SK-N-SH (cell line): ENCODE data around the gene FAM184A. TPM values are rescaled to one million over a fixed set of nuclear protein-coding genes. Genes with fewer than 3 reads are reported as not detected.

Experiments used
- CTCF ChIA-PET: fragments of 300-600, 350-600 bp; formaldehyde crosslinking; extraction: SDS; loops from one replicate; lab custom pipeline; 2021; lab: Yijun Ruan, JAX
- POLR2A ChIA-PET: fragments of 350-600 bp; sonication (Branson Sonifier 250); formaldehyde crosslinking; extraction: SDS; loops from one replicate; lab custom pipeline; 2020; ENCODE audit warnings: antibody characterized with exemption, inconsistent platforms; lab: Yijun Ruan, JAX
- DNase-seq: peaks from one replicate; pipeline ENCODE4 v3.0.0; 2012
- H2AFZ ChIP-seq: fragments of 200-600 bp; sonication (generic); 2 replicates; pipeline ENCODE4 v1.8.1; 2016; ENCODE audit warnings: antibody characterized with exemption, mild to moderate bottlenecking, low read depth
- H3F3A ChIP-seq: fragments of 200-600 bp; sonication (generic); replicated peaks from 2 replicates; pipeline ENCODE3; 2016; ENCODE audit warnings: antibody characterized with exemption, mild to moderate bottlenecking; ENCODE audit not compliant: insufficient read depth
- H3K27ac ChIP-seq, 2 experiments: fragments of 200-500 bp in 1 of 2; fragments of 200-600 bp in 1 of 2; sonication (Bioruptor generic) in 1 of 2; sonication (generic), shearing (Covaris generic) in 1 of 2; 2 replicates each; pipeline versions ENCODE4 v1.5.1 to v1.6.1; 2014 to 2016; ENCODE audit warnings: low read depth in 2 of 2, inconsistent platforms in 1 of 2, low read length in 1 of 2, mild to moderate bottlenecking in 1 of 2, mixed read lengths in 1 of 2
- H3K27me3 ChIP-seq: fragments of 200-600 bp; sonication (generic), shearing (Covaris generic); 2 replicates; pipeline ENCODE4 v1.6.1; 2016; ENCODE audit warnings: mixed run types; ENCODE audit not compliant: insufficient read depth
- H3K36me3 ChIP-seq, 2 experiments: fragments of 200-500 bp in 1 of 2; fragments of 200-600 bp in 1 of 2; sonication (Bioruptor generic) in 1 of 2; sonication (generic) in 1 of 2; replicated peaks in 1 of 2; 2 replicates each; pipeline versions ENCODE3 to v1.5.1; 2014 to 2016; ENCODE audit warnings: low read length in 1 of 2, mild to moderate bottlenecking in 1 of 2; ENCODE audit not compliant: insufficient read depth in 2 of 2, control insufficient read depth in 1 of 2
- H3K4me1 ChIP-seq, 2 experiments: fragments of 200-500 bp in 1 of 2; fragments of 200-600 bp in 1 of 2; sonication (Bioruptor generic) in 1 of 2; sonication (generic), shearing (Covaris generic) in 1 of 2; 2 replicates each; pipeline versions ENCODE4 v1.5.1 to v1.6.1; 2014 to 2016; ENCODE audit warnings: low read depth in 1 of 2, low read length in 1 of 2, mixed run types in 1 of 2; ENCODE audit not compliant: insufficient read depth in 2 of 2, control insufficient read depth in 1 of 2
- H3K4me2 ChIP-seq: fragments of 200-600 bp; sonication (generic), shearing (Covaris generic); 2 replicates; pipeline ENCODE4 v1.6.1; 2017; ENCODE audit warnings: mixed run types
- H3K4me3 ChIP-seq, 2 experiments: fragments of 200-500 bp in 1 of 2; fragments of 200-600 bp in 1 of 2; sonication (Bioruptor generic) in 1 of 2; sonication (generic), shearing (Covaris generic) in 1 of 2; 2 replicates each; pipeline versions ENCODE4 v1.5.1 to v1.8.1; 2014 to 2016; ENCODE audit warnings: low read depth in 2 of 2, inconsistent platforms in 1 of 2, low read length in 1 of 2, mild to moderate bottlenecking in 1 of 2, mixed read lengths in 1 of 2, moderate library complexity in 1 of 2
- H3K79me2 ChIP-seq: fragments of 200-600 bp; sonication (generic); 2 replicates; pipeline ENCODE4 v1.8.1; 2017; ENCODE audit warnings: mild to moderate bottlenecking; ENCODE audit not compliant: insufficient read depth
- H3K9ac ChIP-seq: fragments of 200-600 bp; sonication (generic); 2 replicates; pipeline ENCODE4 v1.6.1; 2017; ENCODE audit warnings: mixed run types
- H3K9me2 ChIP-seq: fragments of 200-600 bp; sonication (generic); 2 replicates; pipeline ENCODE4 v1.6.1; 2017; ENCODE audit warnings: mixed run types
- H3K9me3 ChIP-seq: fragments of 200-600 bp; sonication (generic); 2 replicates; pipeline ENCODE4 v1.6.1; 2017; ENCODE audit warnings: mixed run types, mild to moderate bottlenecking, moderate library complexity
- H4K20me1 ChIP-seq: fragments of 200-600 bp; sonication (generic); 2 replicates; pipeline ENCODE4 v1.6.1; 2017; ENCODE audit warnings: mild to moderate bottlenecking, mixed run types; ENCODE audit not compliant: insufficient read depth
- ELF1 ChIP-seq: IDR thresholded peaks from 2 replicates; pipeline ENCODE4 v1.4.0; 2012
- EP300 ChIP-seq, 2 experiments: IDR thresholded peaks; 2 replicates each; pipeline versions ENCODE4 v1.4.0 to v1.6.1; 2012; ENCODE audit warnings: borderline replicate concordance in 1 of 2, low read depth in 1 of 2, low read length in 1 of 2
- EZH2phosphoT487 ChIP-seq: fragments of 200-600 bp; sonication (generic); IDR thresholded peaks from 2 replicates; pipeline ENCODE4 v1.6.1; 2017; ENCODE audit warnings: low read depth, mixed run types, mild to moderate bottlenecking, antibody characterized with exemption, moderate library complexity, borderline replicate concordance
- FOXJ3 ChIP-seq: sonication (generic); formaldehyde crosslinking; IDR thresholded peaks from 2 replicates; pipeline ENCODE4 v1.5.1; 2020; ENCODE audit warnings: mild to moderate bottlenecking, missing genetic modification reagents
- FOXM1 ChIP-seq: IDR thresholded peaks from 2 replicates; pipeline ENCODE4 v1.4.0; 2012; ENCODE audit warnings: low read depth, mild to moderate bottlenecking
- GABPA ChIP-seq: IDR thresholded peaks from 2 replicates; pipeline ENCODE4 v1.4.0; 2012; ENCODE audit warnings: low read depth, mild to moderate bottlenecking
- GATA2 ChIP-seq: sonication (generic); formaldehyde crosslinking; IDR thresholded peaks from 2 replicates; pipeline ENCODE4 v1.5.0; 2020; ENCODE audit warnings: mild to moderate bottlenecking, missing genetic modification reagents
- MXI1 ChIP-seq: IDR thresholded peaks from 2 replicates; pipeline ENCODE4 v1.6.1; 2012; ENCODE audit warnings: mild to moderate bottlenecking, low read depth, low read length, improper control_type of control experiment
- NFIC ChIP-seq: IDR thresholded peaks from 2 replicates; pipeline ENCODE4 v1.4.0; 2012; ENCODE audit warnings: borderline replicate concordance
- NRF1 ChIP-seq: IDR thresholded peaks from 2 replicates; pipeline ENCODE4 v1.6.1; 2012; ENCODE audit warnings: low read depth, mild to moderate bottlenecking, low read length
- POLR2AphosphoS5 ChIP-seq: IDR thresholded peaks from 2 replicates; pipeline ENCODE4 v1.6.1; 2012; ENCODE audit warnings: low read depth, low read length
- RAD21 ChIP-seq: IDR thresholded peaks from 2 replicates; pipeline ENCODE4 v1.6.1; 2012; ENCODE audit warnings: mild to moderate bottlenecking, low read length
- RCOR1 ChIP-seq: fragments of 150-350 bp; IDR thresholded peaks from 2 replicates; pipeline ENCODE4 v1.6.1; 2017; ENCODE audit warnings: antibody characterized with exemption, low read length
- RXRA ChIP-seq: IDR thresholded peaks from 2 replicates; pipeline ENCODE4 v1.4.0; 2012; ENCODE audit warnings: low read depth, mild to moderate bottlenecking, borderline replicate concordance
- SIN3A ChIP-seq: IDR thresholded peaks from 2 replicates; pipeline ENCODE4 v1.6.1; 2012; ENCODE audit warnings: low read depth, mild to moderate bottlenecking, low read length, moderate library complexity, borderline replicate concordance
- SMC3 ChIP-seq: IDR thresholded peaks from 2 replicates; pipeline ENCODE4 v1.6.1; 2012; ENCODE audit warnings: low read depth, low read length, improper control_type of control experiment
- TCF12 ChIP-seq: IDR thresholded peaks from 2 replicates; pipeline ENCODE4 v1.4.0; 2012
- WGBS: methylation state at CpG from one replicate; pipeline ENCODE4 v1.1.6; 2017; ENCODE audit warnings: low lambda C conversion rate; 5-methylcytosine and 5-hydroxymethylcytosine counted together
- polyA plus RNA-seq, 3 experiments: library from polyadenylated mRNA; depleted of rRNA; stranded (reverse); fragments of >200 nt; gene quantifications; 2 replicates each; pipeline ENCODE4 v1.2.3, GENCODE V29; 2012
- TF ChIP-seq, protein P1 (sequence below): fragments of 150-350 bp; IDR thresholded peaks from 2 replicates; pipeline ENCODE4 v1.6.1; 2016; ENCODE audit warnings: mild to moderate bottlenecking, low read depth, low read length
- TF ChIP-seq, protein P2 (sequence below): IDR thresholded peaks from 2 replicates; pipeline ENCODE4 v1.4.0; 2012; ENCODE audit warnings: low read depth, borderline replicate concordance
- TF ChIP-seq, protein P3 (sequence below): fragments of 200-600 bp; sonication (generic); IDR thresholded peaks from 2 replicates; pipeline ENCODE4 v1.6.1; 2017; ENCODE audit warnings: antibody characterized with exemption, mild to moderate bottlenecking, moderate library complexity
- TF ChIP-seq, protein P4 (sequence below): IDR thresholded peaks from 2 replicates; pipeline ENCODE4; 2012

Gene FAM184A
- polyA plus RNA-seq, 1 of the 3 experiments (the other 2 are of a cell fraction) = 0.38 TPM

DNA sequence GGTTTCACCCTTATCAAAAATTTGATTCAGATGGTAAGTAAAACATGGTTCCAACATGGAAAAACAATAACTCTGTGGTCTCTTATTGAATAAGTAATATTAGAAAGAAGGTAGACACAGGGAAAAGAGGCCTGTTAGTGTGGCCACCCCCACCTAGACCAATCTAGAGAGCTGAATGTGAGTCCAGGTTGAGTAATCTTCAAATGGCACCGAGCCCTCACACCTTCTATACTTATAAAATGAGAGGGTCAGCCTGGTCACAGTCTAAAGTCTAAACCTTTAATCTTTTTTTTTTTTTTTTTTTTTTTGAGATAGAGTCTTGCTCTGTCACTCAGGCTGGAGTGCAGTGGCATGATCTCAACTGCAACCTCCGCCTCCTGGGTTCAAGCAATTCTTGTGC, 6.9 kb downstream of the FAM184A start:
- POLR2A ChIA-PET = no interaction called here
- Histone ChIP-seq H3K9me2 (no peaks in the 10 kb centered on the region), H3K27ac (no peak overlapping the region), H3K36me3 (no peaks in the 10 kb centered on the region), H3K27me3 (no peaks in the 10 kb centered on the region), H4K20me1 (no peaks in the 10 kb centered on the region), H3K4me3 (no peak overlapping the region), H3K9ac (no peak overlapping the region), H2AFZ (no peak overlapping the region), H3K4me1 (no peaks in the 10 kb centered on the region; a peak in 1 of 4 replicates), H3K4me2 (no peak overlapping the region), H3F3A (no peaks in the 10 kb centered on the region), H3K9me3 (no peaks in the 10 kb centered on the region), H3K79me2 (no peaks in the 10 kb centered on the region)
- no peak for DNase-seq
- 78% methylated on average over 2 of the region's 2 CpGs for WGBS
- TF ChIP-seq FOXM1 (no peak), NFIC (no peak), FOXJ3 (CRISPR knock-in tag) (no peak), POLR2AphosphoS5 (no peak), TCF12 (no peak), ELF1 (no peak), NRF1 (no peak), EP300 (IDR thresholded peaks at IDR 0.05; ENCODE audit: borderline replicate concordance in 1 of 2, low read depth in 1 of 2, low read length in 1 of 2) (no peak), MXI1 (no peak), RAD21 (no peak)
- TF ChIP-seq, protein P1, sequence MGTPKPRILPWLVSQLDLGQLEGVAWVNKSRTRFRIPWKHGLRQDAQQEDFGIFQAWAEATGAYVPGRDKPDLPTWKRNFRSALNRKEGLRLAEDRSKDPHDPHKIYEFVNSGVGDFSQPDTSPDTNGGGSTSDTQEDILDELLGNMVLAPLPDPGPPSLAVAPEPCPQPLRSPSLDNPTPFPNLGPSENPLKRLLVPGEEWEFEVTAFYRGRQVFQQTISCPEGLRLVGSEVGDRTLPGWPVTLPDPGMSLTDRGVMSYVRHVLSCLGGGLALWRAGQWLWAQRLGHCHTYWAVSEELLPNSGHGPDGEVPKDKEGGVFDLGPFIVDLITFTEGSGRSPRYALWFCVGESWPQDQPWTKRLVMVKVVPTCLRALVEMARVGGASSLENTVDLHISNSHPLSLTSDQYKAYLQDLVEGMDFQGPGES = no peak
- CTCF ChIA-PET = interaction anchor here (1.4 kb wide), 1 partner anchor 16 kb away, joined by 3 read pairs; no protein-coding TSS in a partner anchor

DNA sequence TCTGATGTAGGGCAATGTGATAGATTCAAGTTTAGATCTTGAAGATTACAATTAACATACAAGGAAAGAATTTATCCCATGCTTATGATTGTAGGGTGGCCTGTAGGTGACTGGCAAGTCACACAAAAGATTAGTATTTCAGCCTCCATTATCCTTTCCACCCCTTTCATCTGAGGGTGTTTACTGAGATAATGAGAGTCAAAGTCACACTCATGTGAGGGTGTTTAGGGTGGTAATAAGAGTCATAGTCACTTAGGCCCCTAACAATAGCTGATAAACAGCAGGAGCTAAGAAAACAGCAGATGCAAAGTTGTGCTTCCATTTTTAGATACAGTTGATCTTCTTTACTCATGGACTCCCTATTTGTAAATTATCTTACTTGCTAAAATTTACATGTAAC, 11.4 kb downstream of the FAM184A start:
- H3K9ac ChIP-seq = no peak overlapping the region
- no peaks in the 10 kb centered on the region for H3K4me1 ChIP-seq
- no peaks in the 10 kb centered on the region for H4K20me1 ChIP-seq
- TF ChIP-seq RCOR1 (no peak), RXRA (no peak), FOXM1 (no peak), SMC3 (no peak), POLR2AphosphoS5 (no peak), FOXJ3 (CRISPR knock-in tag) (no peak), EZH2phosphoT487 (no peak), NRF1 (no peak), SIN3A (no peak), GATA2 (CRISPR knock-in tag) (no peak), GABPA (no peak)
- TF ChIP-seq, protein P2, sequence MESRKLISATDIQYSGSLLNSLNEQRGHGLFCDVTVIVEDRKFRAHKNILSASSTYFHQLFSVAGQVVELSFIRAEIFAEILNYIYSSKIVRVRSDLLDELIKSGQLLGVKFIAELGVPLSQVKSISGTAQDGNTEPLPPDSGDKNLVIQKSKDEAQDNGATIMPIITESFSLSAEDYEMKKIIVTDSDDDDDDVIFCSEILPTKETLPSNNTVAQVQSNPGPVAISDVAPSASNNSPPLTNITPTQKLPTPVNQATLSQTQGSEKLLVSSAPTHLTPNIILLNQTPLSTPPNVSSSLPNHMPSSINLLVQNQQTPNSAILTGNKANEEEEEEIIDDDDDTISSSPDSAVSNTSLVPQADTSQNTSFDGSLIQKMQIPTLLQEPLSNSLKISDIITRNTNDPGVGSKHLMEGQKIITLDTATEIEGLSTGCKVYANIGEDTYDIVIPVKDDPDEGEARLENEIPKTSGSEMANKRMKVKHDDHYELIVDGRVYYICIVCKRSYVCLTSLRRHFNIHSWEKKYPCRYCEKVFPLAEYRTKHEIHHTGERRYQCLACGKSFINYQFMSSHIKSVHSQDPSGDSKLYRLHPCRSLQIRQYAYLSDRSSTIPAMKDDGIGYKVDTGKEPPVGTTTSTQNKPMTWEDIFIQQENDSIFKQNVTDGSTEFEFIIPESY = no peak
- TF ChIP-seq, protein P3, sequence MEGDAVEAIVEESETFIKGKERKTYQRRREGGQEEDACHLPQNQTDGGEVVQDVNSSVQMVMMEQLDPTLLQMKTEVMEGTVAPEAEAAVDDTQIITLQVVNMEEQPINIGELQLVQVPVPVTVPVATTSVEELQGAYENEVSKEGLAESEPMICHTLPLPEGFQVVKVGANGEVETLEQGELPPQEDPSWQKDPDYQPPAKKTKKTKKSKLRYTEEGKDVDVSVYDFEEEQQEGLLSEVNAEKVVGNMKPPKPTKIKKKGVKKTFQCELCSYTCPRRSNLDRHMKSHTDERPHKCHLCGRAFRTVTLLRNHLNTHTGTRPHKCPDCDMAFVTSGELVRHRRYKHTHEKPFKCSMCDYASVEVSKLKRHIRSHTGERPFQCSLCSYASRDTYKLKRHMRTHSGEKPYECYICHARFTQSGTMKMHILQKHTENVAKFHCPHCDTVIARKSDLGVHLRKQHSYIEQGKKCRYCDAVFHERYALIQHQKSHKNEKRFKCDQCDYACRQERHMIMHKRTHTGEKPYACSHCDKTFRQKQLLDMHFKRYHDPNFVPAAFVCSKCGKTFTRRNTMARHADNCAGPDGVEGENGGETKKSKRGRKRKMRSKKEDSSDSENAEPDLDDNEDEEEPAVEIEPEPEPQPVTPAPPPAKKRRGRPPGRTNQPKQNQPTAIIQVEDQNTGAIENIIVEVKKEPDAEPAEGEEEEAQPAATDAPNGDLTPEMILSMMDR = no peak
- TF ChIP-seq, protein P4, sequence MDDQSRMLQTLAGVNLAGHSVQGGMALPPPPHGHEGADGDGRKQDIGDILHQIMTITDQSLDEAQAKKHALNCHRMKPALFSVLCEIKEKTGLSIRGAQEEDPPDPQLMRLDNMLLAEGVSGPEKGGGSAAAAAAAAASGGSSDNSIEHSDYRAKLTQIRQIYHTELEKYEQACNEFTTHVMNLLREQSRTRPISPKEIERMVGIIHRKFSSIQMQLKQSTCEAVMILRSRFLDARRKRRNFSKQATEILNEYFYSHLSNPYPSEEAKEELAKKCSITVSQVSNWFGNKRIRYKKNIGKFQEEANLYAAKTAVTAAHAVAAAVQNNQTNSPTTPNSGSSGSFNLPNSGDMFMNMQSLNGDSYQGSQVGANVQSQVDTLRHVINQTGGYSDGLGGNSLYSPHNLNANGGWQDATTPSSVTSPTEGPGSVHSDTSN = no peak
- TF ChIP-seq, protein P1 = no peak
- no peak for DNase-seq
- H3F3A ChIP-seq = no peaks in the 10 kb centered on the region
- H3K9me2 ChIP-seq = no peaks in the 10 kb centered on the region
- no peak overlapping the region for H3K4me3 ChIP-seq
- no peaks in the 10 kb centered on the region for H3K9me3 ChIP-seq
- no peak overlapping the region for H3K27ac ChIP-seq
- no peaks in the 10 kb centered on the region for H3K27me3 ChIP-seq
- no peak overlapping the region for H3K4me2 ChIP-seq
- no peaks in the 10 kb centered on the region for H3K79me2 ChIP-seq
- H3K36me3 ChIP-seq = no peaks in the 10 kb centered on the region
- POLR2A ChIA-PET = no interaction called here
- H2AFZ ChIP-seq = no peak overlapping the region
- CTCF ChIA-PET = no interaction called here
